HG03066 (cell line): ENCODE results near the gene UHRF2.
A peak's percentile ranks its signal among the peaks of the same experiment; 100 is the strongest.
"Not testable (repeated sequence)": the region's sequence is repeated elsewhere in the genome, so short reads cannot be mapped to it uniquely, and the experiment has no call there.

Source experiments
- ATAC-seq: cut with Tn5 transposase; IDR thresholded peaks from one replicate; pipeline ENCODE4 v1.9.1; 2021; ENCODE audit warnings: low read depth; ENCODE audit not compliant: unreplicated experiment

Gene UHRF2, protein sequence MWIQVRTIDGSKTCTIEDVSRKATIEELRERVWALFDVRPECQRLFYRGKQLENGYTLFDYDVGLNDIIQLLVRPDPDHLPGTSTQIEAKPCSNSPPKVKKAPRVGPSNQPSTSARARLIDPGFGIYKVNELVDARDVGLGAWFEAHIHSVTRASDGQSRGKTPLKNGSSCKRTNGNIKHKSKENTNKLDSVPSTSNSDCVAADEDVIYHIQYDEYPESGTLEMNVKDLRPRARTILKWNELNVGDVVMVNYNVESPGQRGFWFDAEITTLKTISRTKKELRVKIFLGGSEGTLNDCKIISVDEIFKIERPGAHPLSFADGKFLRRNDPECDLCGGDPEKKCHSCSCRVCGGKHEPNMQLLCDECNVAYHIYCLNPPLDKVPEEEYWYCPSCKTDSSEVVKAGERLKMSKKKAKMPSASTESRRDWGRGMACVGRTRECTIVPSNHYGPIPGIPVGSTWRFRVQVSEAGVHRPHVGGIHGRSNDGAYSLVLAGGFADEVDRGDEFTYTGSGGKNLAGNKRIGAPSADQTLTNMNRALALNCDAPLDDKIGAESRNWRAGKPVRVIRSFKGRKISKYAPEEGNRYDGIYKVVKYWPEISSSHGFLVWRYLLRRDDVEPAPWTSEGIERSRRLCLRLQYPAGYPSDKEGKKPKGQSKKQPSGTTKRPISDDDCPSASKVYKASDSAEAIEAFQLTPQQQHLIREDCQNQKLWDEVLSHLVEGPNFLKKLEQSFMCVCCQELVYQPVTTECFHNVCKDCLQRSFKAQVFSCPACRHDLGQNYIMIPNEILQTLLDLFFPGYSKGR

DNA sequence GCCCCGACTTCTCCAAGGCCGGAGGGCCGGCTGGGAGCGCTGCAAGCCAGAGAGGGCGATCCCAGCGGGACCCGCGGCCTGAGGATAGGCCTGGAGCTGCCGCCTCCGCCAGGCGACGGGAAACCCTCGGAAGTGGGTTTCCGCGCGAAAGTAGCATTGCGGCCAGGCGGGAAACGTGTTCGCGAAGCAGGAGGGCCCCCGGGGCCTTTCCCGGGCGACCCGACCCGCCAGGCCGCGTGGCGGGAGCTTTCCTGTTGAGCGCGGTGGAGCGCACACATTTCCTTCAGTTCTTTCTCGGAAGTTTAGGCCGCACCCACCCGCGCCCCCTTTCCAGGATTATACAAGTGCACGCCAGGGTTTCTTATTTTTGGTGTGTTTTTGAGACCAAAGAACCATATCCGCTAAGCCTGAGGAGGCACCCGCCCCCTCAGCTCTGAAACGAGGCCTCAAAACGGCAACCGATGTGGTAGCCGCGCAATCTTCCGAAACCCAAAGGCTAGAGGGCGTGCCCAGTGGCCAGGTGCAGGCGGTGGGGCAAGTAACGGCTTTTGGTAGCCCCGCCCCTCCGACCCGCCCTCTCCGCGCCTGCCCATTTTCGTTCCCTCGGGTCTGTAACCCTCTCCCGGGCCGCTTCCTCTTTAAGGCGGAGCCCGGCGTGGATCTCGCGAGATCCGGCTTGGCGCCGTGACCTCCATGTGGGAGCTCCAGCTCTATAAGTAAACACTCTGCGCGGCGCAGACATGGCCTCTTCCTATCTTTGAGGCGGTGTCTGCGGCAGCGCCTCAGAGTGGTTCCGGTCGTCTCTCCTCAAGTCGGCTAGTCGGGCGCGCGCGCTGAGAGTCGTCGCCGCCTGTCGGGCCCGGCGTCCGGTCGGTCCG lies at the start of gene UHRF2:
TSS of gene UHRF2 (plus strand) at position 713 of the 878 bp plus-strand sequence. CDS start 292 bp downstream, outside the sequence.
- ATAC-seq = peak; percentile 74

DNA sequence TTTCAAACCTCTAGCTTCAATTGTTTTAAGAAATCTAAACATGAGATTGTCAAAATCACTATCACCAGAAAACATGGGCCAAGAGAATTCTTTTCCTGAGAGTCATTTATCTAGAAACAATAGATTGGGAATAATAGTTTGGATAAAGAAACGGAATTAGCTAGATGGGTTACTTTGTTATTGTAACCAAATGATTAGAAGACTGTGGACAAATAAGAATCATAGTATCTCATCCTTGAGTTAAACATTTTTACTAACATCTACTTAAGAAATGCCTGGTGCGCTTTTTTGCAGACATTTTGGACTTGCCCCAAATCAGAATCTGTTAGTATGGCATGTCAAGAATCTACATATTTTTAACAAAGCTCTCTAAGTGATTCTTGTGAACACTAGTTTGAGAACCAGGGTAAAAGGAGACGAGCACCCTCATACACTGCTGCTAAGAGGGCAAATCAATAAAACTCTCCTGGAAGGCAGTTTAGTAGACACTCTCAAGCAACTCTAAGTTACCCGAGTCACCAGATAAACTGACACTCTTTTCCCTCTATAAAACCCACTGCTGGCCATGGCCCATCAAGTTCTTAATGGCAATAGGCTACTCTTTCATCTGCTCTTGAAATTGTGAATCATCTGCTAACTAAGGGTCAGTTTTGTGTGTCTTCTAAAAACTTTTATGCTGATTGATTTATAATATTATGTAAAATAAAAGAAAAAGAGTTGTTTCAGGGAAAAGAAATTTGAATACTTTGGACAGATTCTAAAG lies 45.7 kb upstream of the UHRF2 start:
- ATAC-seq = no peak

DNA sequence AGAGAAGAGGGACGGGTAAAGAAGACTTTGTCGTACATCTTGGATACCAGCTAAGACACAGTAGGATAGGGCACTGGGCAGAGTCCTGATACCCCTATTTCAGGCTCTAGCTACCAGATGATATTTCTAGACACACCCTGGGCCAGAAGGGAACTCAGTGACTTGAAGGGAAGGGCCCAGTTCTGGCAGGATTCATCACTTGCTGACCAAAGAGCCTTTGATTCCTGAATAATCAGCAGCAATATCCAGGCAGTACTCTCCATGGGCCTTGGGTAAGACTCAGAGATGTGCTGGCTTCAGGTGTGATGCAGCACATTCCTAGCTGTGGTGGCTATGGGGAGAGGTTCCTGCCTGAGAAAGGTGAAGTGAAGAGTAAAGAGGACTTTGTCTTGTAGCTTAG lies 44.2 kb upstream of the UHRF2 start:
- no peak for ATAC-seq

DNA sequence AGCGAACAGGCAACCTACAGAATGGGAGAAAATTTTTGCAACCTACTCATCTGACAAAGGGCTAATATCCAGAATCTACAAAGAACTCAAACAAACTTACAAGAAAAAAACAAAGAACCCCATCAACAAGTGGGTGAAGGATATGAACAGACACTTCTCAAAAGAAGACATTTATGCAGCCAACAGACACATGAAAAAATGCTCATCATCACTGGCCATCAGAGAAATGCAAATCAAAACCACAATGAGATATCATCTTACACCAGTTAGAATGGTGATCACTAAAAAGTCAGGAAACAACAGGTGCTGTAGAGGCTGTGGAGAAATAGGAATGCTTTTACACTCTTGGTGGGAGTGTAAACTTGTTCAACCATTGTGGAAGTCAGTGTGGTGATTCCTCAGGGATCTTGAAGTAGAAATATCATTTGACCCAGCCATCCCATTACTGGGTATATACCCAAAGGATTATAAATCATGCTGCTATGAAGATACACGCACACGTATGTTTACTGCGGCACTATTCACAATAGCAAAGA lies 31.5 kb upstream of the UHRF2 start:
- not testable (repeated sequence) for ATAC-seq

DNA sequence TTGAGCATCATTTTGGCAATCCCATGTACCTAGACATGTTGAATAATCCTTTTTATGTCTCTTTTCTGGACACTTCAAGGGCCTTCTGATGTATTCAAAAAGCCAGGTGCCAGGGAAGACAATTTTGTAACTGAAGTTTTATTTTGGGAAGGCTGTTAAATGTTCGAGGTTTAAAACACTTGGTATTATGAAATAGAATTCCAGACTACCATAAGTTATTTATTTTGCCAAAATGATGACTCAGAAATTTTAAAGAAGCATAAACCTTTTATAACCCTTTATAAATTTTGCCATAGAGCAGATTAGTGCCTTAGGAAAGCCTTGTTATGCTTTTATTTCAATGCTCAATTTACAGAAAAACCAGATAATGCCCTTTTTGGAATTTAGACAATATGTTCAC lies 30.3 kb upstream of the UHRF2 start:
- no peak for ATAC-seq

DNA sequence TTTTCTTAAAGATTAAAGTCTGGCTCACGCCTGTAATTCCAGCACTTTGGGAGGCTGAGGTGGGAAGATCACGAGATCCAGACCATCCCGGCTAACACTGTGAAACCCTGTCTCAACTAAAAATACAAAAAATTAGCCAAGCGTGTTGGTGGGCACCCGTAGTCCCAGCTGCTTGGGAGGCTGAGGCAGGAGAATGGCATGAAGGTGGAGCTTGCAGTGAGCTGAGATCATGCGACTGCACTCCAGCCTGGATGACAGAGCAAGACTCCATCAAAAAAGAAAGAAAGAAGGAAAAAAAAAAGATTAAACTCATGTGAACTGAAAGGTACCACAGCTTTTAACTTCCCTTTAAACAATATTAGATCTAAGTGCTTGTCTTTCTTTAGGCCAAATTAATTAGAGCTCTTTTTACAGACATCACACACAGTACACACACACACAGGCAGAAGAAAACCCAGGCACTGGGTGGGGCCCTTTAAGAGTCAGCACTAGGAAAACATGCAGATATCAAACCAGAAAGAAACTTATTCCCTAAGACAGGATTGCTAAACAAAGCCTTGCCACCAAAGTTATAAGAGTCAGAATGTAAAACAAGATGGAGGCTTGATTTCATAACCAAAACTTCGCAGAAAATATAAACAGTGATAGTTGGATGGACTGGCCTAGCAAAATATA lies 29.3 kb upstream of the UHRF2 start:
- ATAC-seq = no peak

DNA sequence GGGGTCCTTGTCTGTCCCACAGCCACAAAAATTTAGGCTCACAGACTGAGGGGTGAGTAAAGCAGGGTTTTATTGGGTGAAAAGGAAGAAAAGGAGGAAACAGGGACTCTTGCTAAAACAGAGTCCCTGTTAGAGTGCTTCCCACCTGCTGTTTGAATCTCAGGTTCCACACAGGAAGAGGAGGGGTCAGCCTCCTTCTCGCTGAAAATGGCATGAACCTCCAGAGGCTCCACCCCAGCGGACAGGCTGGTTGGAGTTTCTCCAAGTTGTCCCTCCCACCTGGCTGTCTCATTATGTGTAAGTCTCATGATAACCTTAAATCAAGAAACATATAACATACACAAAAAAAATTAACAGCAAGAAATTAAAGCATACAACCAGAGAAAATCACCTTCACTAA lies 28.3 kb upstream of the UHRF2 start:
- ATAC-seq = no peak

DNA sequence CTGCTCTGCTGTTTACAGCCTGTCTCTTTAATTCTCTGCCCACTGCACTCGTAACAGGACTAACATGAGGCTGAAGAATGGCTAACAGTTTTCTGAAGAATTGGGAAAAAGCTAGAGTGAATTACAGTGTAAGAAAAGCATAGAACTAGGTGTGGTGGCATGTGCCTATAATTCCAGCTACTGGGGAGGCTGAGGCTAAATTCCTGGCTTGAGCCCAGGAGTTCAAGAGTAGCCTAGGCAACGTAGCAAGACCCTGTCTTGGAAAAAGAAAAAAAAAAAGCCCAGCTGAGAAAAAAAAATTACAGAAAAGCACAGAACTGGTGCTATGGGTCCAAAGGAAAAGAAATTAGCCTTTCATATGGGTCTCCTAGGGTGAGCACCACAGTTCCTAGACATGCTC lies 13.9 kb upstream of the UHRF2 start:
- ATAC-seq = no peak

DNA sequence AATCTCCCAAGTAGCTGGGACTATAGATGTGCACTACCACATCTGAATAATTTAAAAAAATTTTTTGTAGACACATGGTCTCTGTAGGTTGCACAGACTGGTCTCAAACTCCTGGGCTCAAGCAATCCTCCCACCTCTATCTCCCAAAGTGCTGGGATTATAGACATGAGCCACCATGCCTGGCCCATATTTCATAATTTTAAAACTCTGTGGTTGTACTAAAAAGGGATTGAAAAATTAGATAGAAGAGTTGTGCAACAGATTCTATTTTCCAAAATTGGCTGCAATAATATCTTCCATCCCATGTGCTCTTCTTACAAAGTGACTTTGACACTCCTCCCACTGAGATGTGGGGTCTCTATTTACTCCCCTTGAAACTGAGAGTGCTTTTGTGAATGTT lies 7.6 kb upstream of the UHRF2 start:
- no peak for ATAC-seq

DNA sequence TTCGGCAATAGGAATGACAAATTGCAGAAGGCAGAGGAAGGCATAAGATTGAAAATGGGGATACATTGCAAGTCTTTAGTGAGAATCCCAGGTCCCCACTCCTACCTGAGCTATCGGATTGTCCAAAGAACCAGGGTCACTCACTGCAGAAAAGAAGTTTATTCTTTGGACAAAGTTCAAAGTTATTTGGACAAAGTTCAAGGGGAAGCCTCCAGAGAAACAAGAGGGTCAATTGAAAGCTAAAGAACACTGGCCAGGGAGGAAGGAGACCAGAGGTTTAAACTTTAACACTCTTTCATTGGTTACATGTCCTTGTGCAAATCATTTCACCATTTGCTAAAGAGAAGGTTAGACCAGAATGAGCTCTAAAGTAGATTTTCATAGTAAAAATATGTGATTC lies 5.2 kb upstream of the UHRF2 start:
- ATAC-seq = no peak

DNA sequence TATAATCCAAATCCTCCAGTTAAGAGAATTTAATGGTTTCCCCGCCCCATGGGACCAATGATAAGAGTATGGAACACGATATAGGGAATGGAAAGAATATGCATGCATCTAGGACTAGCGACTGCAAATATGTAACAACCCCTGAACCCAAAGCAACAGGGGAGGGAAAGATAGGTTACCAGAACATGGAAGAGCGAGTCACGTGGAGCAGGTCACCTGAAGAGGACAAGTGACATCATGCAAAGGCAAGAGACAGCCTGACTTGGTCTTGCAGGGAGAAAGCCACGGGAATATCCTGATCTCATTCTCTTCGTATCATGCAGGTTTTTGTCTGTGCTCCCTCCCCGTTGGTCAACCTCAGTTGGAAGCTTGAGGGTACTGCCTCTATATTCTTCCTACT lies 4.7 kb upstream of the UHRF2 start:
- ATAC-seq = no peak

DNA sequence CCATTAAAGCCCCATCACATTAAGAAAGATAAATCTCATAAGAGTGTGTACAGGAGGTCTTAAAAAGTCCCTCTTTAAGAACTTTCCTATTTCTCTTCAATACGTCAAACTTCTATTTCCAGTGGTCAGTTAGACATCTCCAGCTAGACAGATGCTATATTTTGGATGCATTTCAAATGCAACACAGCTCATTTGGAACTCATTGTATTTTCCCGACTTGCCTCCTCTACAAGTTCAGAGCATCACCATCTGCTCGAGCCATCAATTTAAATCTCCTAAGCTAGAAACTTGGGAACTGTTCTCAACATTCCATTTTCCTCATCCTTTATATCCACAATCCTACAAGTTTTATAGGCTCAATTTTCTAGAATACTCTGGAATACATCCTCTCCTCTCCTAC lies 3.2 kb upstream of the UHRF2 start:
- ATAC-seq = no peak

DNA sequence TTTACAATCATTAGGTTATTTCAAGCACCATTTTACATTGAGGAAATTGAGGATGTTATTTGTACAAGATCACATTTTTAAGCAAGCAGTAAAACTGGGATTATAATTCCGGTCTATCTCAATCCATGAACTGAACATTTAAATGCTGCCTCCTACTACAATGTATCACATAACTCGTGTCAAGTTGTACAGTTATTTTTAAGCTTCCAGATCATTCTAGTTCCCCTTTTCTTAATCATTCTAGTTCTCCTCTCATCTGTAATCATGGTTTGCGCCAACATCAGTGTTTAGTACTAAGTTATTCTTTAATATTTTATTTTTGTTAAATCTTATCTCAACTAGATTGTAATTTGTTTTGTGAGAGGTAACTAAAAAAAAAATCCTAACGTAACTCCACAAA lies 2.4 kb upstream of the UHRF2 start:
- no peak for ATAC-seq

DNA sequence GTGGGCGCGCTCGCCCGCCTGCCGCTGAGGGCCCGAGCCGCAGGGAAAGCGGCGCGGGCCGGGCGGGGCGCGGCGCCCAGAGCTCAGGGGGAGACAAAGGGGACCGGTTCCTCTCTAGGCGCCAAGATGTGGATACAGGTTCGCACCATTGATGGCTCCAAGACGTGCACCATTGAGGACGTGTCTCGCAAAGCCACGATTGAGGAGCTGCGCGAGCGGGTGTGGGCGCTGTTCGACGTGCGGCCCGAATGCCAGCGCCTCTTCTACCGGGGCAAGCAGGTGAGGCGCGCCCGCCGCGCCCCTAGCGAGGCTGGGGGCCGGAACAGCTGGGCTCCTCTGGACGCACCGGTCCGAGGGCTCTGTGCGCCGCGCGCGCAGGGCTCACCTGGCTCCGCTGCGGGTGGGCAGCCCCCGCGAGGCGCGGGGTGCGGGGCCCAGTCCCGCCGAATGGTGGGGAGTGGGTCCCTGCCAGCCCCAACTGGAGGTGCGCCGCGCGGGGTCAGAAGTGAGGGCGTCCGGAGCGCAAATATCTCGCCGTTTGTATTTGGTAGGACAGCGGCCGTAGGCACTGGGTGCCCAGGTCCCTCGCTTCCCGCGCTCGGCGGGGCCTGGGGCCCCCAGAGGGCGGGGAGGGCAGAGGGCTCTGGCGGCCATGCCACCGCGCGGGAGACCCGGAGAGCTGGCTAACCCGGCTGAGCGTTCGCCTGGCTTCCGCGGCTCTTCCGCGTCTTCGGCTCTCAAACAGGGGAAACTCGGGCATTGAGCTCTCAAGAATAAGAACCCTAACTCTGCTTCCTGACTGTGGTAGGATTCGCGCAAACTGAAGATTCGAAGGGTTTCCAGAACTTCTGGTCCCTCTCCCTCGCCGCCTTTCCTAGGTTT lies 607 bp downstream of the UHRF2 start:
- ATAC-seq = peak; percentile 5

DNA sequence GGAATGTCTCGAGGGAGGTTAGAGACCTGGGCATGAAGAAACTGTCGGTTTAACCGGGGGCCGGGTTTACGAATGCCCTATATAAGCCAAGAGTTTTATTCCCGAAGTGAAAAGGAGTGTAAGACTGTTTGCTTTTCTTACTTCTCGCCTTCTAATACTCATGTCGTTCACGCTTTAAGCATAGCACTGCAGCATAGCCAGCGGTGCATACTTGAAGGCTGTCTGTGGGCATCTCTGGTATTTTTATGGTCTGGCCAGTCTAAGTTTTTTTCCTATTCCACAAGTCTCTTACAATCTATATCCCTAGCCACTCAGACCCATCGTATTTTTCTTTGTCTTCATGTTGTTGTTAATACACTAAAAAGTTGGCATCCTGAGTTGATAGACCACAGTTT lies 1.2 kb downstream of the UHRF2 start:
- ATAC-seq = no peak

DNA sequence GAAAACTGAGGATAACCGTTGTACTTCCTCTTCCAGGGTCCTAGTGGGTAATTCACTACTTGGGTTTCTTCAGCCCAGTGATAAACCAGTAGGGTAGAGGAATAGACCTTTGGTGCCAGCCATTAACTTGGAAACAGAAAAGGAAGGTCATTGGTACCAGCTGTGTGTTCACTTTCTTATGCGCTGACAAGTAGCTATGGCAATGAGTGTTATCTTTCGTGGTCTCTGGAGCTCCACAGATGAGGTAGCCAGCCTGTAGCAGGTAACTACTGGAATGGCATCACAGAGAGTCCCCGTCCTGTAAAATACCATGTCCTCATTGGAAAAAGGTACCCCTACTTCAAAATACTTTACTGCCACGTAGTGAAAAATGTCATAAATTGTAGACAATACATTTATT lies 2.3 kb downstream of the UHRF2 start:
- ATAC-seq = no peak

DNA sequence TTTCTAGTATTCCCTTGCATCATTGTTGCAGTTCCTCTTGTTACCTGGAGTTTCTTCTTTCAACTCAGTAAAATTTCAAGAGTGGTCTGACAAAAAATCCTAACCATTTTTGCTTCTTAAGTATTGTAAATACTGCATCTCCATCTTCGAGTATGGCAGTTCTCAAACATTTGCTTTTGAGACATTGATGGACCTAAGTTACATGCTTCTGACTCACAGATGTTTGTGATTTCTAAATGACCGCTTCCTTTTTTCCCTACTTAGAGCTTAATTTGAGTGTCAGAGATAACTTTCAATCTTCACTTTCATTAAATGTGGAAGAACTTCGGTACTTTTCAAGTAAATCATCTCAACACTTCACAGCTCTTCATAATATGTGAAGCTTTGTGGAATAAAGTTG lies 4.2 kb downstream of the UHRF2 start:
- no peak for ATAC-seq

DNA sequence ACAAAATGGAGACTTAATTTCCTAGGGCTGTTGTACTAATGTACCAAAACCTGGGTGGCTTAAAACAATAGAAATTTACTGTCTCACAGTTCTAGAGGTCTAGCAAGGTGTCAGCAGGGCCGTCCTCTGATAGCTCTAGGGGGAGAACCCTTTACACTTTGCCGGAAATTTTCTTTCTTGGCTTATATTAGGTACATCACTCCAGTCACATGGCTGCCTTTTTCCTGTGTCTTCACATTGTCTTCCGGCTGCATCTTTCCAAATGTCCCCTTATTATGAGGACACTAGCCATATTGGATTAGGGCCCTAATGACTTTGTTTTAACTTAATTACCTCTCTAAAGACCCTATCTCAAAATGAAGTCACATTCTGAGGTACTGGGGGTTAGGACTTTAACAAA lies 5.8 kb downstream of the UHRF2 start:
- no peak for ATAC-seq

DNA sequence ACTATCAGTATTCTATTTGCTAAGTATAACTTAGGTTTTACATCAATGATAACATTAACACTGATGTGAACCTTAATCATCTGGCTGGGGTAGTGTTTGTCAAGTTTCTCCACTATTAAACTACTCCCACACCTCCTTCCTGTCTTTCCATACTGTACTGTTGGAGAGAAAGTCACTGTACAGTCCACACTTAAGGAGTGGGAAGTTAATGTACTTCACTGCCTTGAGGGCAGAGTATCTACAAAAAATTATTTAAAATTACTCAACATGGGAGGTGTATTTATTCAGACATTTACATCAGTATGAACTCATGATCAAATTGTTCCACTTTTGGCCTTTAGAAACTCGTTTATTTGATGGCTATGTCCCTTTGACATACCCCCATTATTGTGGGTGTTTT lies 11.9 kb downstream of the UHRF2 start:
- ATAC-seq = no peak
